PC-9 (cell line): Measurements from ENCODE around the gene SP6. TPM values are rescaled to one million over a fixed set of nuclear protein-coding genes. Genes with fewer than 3 reads are reported as not detected.
A peak's percentile ranks its signal among the peaks of the same experiment; 100 is the strongest.

Experiments
- BruUV-seq: library from RNA; stranded (reverse); fragments of 400-500 nt; replicated peaks from 2 replicates; lab custom pipeline; 2021; lab: Mats Ljungman, UMichigan
- CTCF ChIA-PET: fragments of 300-600 bp; sonication (Branson Sonifier 250); formaldehyde crosslinking; loops from one replicate; lab custom pipeline; 2022; ENCODE audit warnings: antibody characterized with exemption; lab: Charles Lee
- POLR2A ChIA-PET: fragments of 300-600 bp; sonication (Branson Sonifier 250); formaldehyde crosslinking; loops from one replicate; lab custom pipeline; 2022; ENCODE audit warnings: antibody characterized with exemption; ENCODE audit not compliant: unreplicated experiment; lab: Charles Lee
- DNase-seq, 2 experiments: peaks; one replicate each; pipeline versions ENCODE4 v3.0.0 to v3.0.0-alpha.2; 2015 to 2022; ENCODE audit warnings: mixed read lengths in 1 of 2
- H2AFZ ChIP-seq: fragments of 200-600 bp; sonication (generic); 2 replicates; pipeline ENCODE4 v1.8.1; 2017; ENCODE audit warnings: antibody characterized with exemption
- H3F3A ChIP-seq: fragments of 200-600 bp; sonication (generic); 2 replicates; pipeline ENCODE4 v1.8.1; 2017; ENCODE audit warnings: antibody characterized with exemption, mild to moderate bottlenecking, low read depth; ENCODE audit not compliant: insufficient read depth
- H3K27ac ChIP-seq: fragments of 200-600 bp; sonication (generic); 2 replicates; pipeline ENCODE4 v1.6.1; 2016; ENCODE audit warnings: mixed run types
- H3K27me3 ChIP-seq: fragments of 200-600 bp; sonication (generic); 2 replicates; pipeline ENCODE4 v1.6.1; 2016; ENCODE audit warnings: low read depth, mixed run types; ENCODE audit not compliant: insufficient read depth
- H3K36me3 ChIP-seq: fragments of 200-600 bp; sonication (generic); 2 replicates; pipeline ENCODE4 v1.6.1; 2016; ENCODE audit warnings: low read depth, mixed run types
- H3K4me1 ChIP-seq: fragments of 200-600 bp; sonication (generic); replicated peaks from 2 replicates; pipeline ENCODE4 v1.6.1; 2016; ENCODE audit warnings: mixed run types; ENCODE audit not compliant: insufficient read depth
- H3K4me2 ChIP-seq: fragments of 200-600 bp; sonication (generic); 2 replicates; pipeline ENCODE4 v1.6.1; 2017; ENCODE audit warnings: mixed run types
- H3K4me3 ChIP-seq: fragments of 200-600 bp; sonication (generic); 2 replicates; pipeline ENCODE4 v1.6.1; 2016; ENCODE audit warnings: mixed run types
- H3K79me2 ChIP-seq: fragments of 200-600 bp; sonication (generic); 2 replicates; pipeline ENCODE4 v1.6.1; 2017; ENCODE audit warnings: low read depth, mixed run types
- H3K9me2 ChIP-seq: fragments of 200-600 bp; sonication (generic); 2 replicates; pipeline ENCODE4 v1.8.1; 2017; ENCODE audit warnings: mild to moderate bottlenecking; ENCODE audit not compliant: insufficient read depth
- H3K9me3 ChIP-seq: fragments of 200-600 bp; sonication (generic); 2 replicates; pipeline ENCODE4 v1.8.1; 2016; ENCODE audit warnings: low read depth; ENCODE audit not compliant: insufficient read depth
- H4K20me1 ChIP-seq: fragments of 200-600 bp; sonication (generic); 2 replicates; pipeline ENCODE4 v1.8.1; 2017; ENCODE audit not compliant: insufficient read depth
- CTCF ChIP-seq: fragments of 200-600 bp; sonication (generic); conservative IDR thresholded peaks from 2 replicates; pipeline ENCODE4 v1.6.1; 2017; ENCODE audit warnings: mixed run types, antibody characterized with exemption, mild to moderate bottlenecking, moderate library complexity
- EZH2 ChIP-seq: fragments of 200-600 bp; sonication (generic); IDR thresholded peaks from 2 replicates; pipeline ENCODE4 v1.8.0; 2017; ENCODE audit warnings: antibody characterized with exemption, low read depth
- intact Hi-C: fragments of 100-400 bp; cut with micrococcal nuclease; formaldehyde crosslinking; loops from one replicate; pipeline ENCODE4 v1.10.0; 2022; ENCODE audit not compliant: unreplicated experiment
- total RNA-seq: library from RNA; stranded (reverse); gene quantifications from 2 replicates; pipeline ENCODE4 v1.2.3, GENCODE V29; 2021

Gene SP6
- total RNA-seq, 1 experiment from 2014 or later, result 13.3 TPM

- Histone ChIP-seq H3K4me1 (peaks cover 40% of the 10 kb centered on the region), H3K79me2 (no peaks in the 10 kb centered on the region), H3K9me3 (no peaks in the 10 kb centered on the region), H3F3A (peaks cover 43% of the 10 kb centered on the region), H3K36me3 (peaks cover 32% of the 10 kb centered on the region), H2AFZ (no peak overlapping the region), H3K4me3 (no peak overlapping the region), H3K27ac (peak overlapping the region; percentile 97), H3K9me2 (no peaks in the 10 kb centered on the region), H3K4me2 (peak overlapping the region; percentile 74), H3K27me3 (no peaks in the 10 kb centered on the region), H4K20me1 (no peaks in the 10 kb centered on the region)
- POLR2A ChIA-PET, result interaction anchor here (0.7 kb wide), 1 partner anchor 8 kb away, joined by 15 read pairs; no protein-coding TSS in a partner anchor
- no peak for TF ChIP-seq CTCF
- no peak for TF ChIP-seq EZH2
- BruUV-seq, result no TSS peak
- CTCF ChIA-PET, result no interaction called here
- DNase-seq, result no peak
- intact Hi-C loops, result loop anchor here (2.0 kb wide), 1 partner anchor 73 kb away; no protein-coding TSS in a partner anchor
These were observed 39.3 kb downstream of the SP6 start for GRCh38 chr17:47811709-47812108.

- Histone ChIP-seq H3K27ac (peak overlapping the region; percentile 97), H3F3A (peaks cover 43% of the 10 kb centered on the region), H3K36me3 (peaks cover 32% of the 10 kb centered on the region), H3K4me1 (peaks cover 40% of the 10 kb centered on the region), H3K4me2 (peak overlapping the region; percentile 74), H3K9me3 (no peaks in the 10 kb centered on the region), H2AFZ (no peak overlapping the region), H4K20me1 (no peaks in the 10 kb centered on the region), H3K27me3 (no peaks in the 10 kb centered on the region), H3K9me2 (no peaks in the 10 kb centered on the region), H3K79me2 (no peaks in the 10 kb centered on the region), H3K4me3 (no peak overlapping the region)
- no TSS peak for BruUV-seq
- intact Hi-C loops, result loop anchor here (1.0 to 2.0 kb wide), 2 partner anchors 9 to 74 kb away; no protein-coding TSS in a partner anchor
- ChIA-PET POLR2A (interaction anchor here (0.7 kb wide), 1 partner anchor 9 kb away, joined by 15 read pairs; no protein-coding TSS in a partner anchor), CTCF (no interaction called here)
- TF ChIP-seq CTCF (no peak), EZH2 (no peak)
- no peak for DNase-seq
These were observed 39.9 kb downstream of the SP6 start for GRCh38 chr17:47810901-47811635.

- no peaks in the 10 kb centered on the region for H3K9me3 ChIP-seq
- intact Hi-C loops, result loop anchor here (1.0 to 2.0 kb wide), 2 partner anchors 10 to 74 kb away; no protein-coding TSS in a partner anchor
- H4K20me1 ChIP-seq, result no peaks in the 10 kb centered on the region
- BruUV-seq, result no TSS peak
- no peak overlapping the region for H2AFZ ChIP-seq
- peaks cover 43% of the 10 kb centered on the region for H3F3A ChIP-seq
- H3K27me3 ChIP-seq, result no peaks in the 10 kb centered on the region
- H3K4me2 ChIP-seq, result peak overlapping the region; percentile 74
- TF ChIP-seq CTCF, result no peak
- TF ChIP-seq EZH2, result no peak
- H3K36me3 ChIP-seq, result peaks cover 27% of the 10 kb centered on the region
- H3K9me2 ChIP-seq, result no peaks in the 10 kb centered on the region
- ChIA-PET CTCF (no interaction called here), POLR2A (interaction anchor here (0.5 to 0.6 kb wide), 2 partner anchors 74 to 160 kb away, joined by 3 to 6 read pairs; no protein-coding TSS in a partner anchor)
- H3K4me1 ChIP-seq, result peaks cover 40% of the 10 kb centered on the region
- no peaks in the 10 kb centered on the region for H3K79me2 ChIP-seq
- peak overlapping the region; percentile 12; the same call in 1 of the 2 replicates for H3K4me3 ChIP-seq
- peak overlapping the region; percentile 97 for H3K27ac ChIP-seq
- DNase-seq, result peak; percentile 93 to 99
These were observed 40.7 kb downstream of the SP6 start for GRCh38 chr17:47810200-47810821.
